Measurements from ENCODE around the gene SOX8. TPM values are rescaled to one million over a fixed set of nuclear protein-coding genes. Genes with fewer than 3 reads are reported as not detected.

The SOX8 gene
- total and polyA plus RNA-seq, 2 donors (not counting 1 experiment from before 2014, with no cell fraction given) = 0.03 TPM; not detected in 1

DNA sequence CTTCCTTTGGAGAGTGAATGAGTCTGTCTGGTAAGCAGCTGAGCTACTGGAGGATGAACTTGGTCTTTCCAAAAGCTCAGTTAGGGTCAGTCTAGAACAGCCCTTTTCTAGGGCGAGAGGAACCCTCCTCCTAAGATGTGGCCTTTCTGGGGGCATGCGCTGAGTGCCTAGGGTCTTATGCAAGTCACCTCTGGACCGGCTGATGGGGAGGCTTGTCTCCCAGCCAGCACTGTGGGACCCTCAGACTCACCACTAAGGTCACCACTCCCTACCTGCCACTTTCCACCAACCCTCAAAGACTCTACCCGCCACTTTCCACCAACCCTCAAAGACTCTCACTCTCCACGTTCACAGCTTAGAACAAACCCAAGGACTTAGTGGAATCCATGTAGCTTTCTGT lies 37.6 kb upstream of the SOX8 start:
- no peak for DNase-seq (ENCODE audit: low read depth in 2 of 2)
- H3K9me3 ChIP-seq (ENCODE audit: control insufficient read depth, insufficient read depth, low read depth, low read length) = no peaks in the 10 kb centered on the region
- no peak overlapping the region for H3K4me2 ChIP-seq (ENCODE audit: extremely low read depth, insufficient read depth, low read length)
- H3K4me3 ChIP-seq (replicated peaks in 1 of 4; ENCODE audit: control extremely low read depth in 1 of 4, insufficient read depth in 1 of 4, low read depth in 3 of 4, low read length in 4 of 4) = no peak overlapping the region
- no peaks in the 10 kb centered on the region for H3K4me1 ChIP-seq (ENCODE audit: control insufficient read depth, extremely low read depth, insufficient read depth, low read length)
- TF ChIP-seq, protein P1, sequence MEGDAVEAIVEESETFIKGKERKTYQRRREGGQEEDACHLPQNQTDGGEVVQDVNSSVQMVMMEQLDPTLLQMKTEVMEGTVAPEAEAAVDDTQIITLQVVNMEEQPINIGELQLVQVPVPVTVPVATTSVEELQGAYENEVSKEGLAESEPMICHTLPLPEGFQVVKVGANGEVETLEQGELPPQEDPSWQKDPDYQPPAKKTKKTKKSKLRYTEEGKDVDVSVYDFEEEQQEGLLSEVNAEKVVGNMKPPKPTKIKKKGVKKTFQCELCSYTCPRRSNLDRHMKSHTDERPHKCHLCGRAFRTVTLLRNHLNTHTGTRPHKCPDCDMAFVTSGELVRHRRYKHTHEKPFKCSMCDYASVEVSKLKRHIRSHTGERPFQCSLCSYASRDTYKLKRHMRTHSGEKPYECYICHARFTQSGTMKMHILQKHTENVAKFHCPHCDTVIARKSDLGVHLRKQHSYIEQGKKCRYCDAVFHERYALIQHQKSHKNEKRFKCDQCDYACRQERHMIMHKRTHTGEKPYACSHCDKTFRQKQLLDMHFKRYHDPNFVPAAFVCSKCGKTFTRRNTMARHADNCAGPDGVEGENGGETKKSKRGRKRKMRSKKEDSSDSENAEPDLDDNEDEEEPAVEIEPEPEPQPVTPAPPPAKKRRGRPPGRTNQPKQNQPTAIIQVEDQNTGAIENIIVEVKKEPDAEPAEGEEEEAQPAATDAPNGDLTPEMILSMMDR (conservative IDR thresholded peaks at IDR 0.05 in 1 of 2, IDR thresholded peaks at IDR 0.05 in 1 of 2; ENCODE audit: low read depth in 1 of 2, low read length in 2 of 2) = no peak
- no peak for TF ChIP-seq EZH2 (IDR thresholded peaks at IDR 0.05; ENCODE audit: low read length, missing control alignments)
- H3K27ac ChIP-seq (ENCODE audit: insufficient read depth, low read length) = no peak overlapping the region
- no peak overlapping the region for H3K9ac ChIP-seq (ENCODE audit: insufficient read depth, low read length)
- no peaks in the 10 kb centered on the region for H3K36me3 ChIP-seq (ENCODE audit: control insufficient read depth, insufficient read depth, low read length)
- no peaks in the 10 kb centered on the region for H3K27me3 ChIP-seq (ENCODE audit: control insufficient read depth, insufficient read depth, low read length)
- H4K20me1 ChIP-seq (ENCODE audit: control insufficient read depth, extremely low read depth, insufficient read depth, low read length) = no peaks in the 10 kb centered on the region
- no peak overlapping the region for H2AFZ ChIP-seq (ENCODE audit: low read length)
- H3K79me2 ChIP-seq (ENCODE audit: control insufficient read depth, insufficient read depth, low read length) = no peaks in the 10 kb centered on the region

DNA sequence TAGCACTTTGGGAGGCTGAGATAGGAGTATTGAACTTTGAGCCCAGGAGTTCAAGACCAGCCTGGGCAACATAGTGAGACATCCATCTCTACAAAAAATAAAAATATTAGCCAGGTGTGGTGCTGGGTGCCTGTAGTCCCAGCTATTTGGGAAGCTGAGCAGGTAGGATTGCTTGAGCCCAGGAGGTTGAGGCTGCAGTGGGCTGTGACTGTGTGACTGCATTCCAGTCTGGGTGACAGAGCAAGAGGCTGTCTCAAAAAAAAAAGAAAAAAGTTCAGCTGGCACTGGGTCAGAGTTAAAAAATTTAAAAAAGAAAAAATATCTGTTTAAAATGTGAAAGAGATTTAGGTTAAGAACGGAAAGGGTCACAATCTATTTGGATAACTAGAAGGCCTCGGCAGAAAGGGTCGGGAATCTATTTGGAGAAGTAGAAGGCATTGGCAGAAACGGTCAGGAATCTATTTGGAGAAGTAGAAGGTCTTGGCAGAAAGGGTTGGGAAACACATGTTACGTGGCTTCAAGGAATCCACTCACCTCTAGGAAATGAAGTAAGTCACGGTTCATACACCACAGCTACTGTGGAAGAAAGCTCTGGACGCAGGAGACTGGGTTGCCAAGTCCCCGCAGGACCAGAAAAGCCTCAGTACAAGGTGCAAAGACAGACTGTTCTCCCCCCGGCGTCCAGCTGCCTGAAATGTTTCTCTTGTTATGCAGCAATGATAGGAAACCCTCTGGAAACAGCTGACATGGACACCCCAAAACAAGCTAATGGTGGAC lies 36.1 kb upstream of the SOX8 start:
- no peaks in the 10 kb centered on the region for H3K79me2 ChIP-seq (ENCODE audit: control insufficient read depth, insufficient read depth, low read length)
- no peak for DNase-seq (ENCODE audit: low read depth in 2 of 2)
- no peaks in the 10 kb centered on the region for H3K36me3 ChIP-seq (ENCODE audit: control insufficient read depth, insufficient read depth, low read length)
- H3K4me1 ChIP-seq (ENCODE audit: control insufficient read depth, extremely low read depth, insufficient read depth, low read length) = no peaks in the 10 kb centered on the region
- no peak overlapping the region for H3K4me2 ChIP-seq (ENCODE audit: extremely low read depth, insufficient read depth, low read length)
- H2AFZ ChIP-seq (ENCODE audit: low read length) = no peak overlapping the region
- H4K20me1 ChIP-seq (ENCODE audit: control insufficient read depth, extremely low read depth, insufficient read depth, low read length) = no peaks in the 10 kb centered on the region
- no peak overlapping the region for H3K4me3 ChIP-seq (replicated peaks in 1 of 4; ENCODE audit: control extremely low read depth in 1 of 4, insufficient read depth in 1 of 4, low read depth in 3 of 4, low read length in 4 of 4)
- no peaks in the 10 kb centered on the region for H3K9me3 ChIP-seq (ENCODE audit: control insufficient read depth, insufficient read depth, low read depth, low read length)
- H3K27ac ChIP-seq (ENCODE audit: insufficient read depth, low read length) = no peak overlapping the region
- TF ChIP-seq, protein P1 (conservative IDR thresholded peaks at IDR 0.05 in 1 of 2, IDR thresholded peaks at IDR 0.05 in 1 of 2; ENCODE audit: low read depth in 1 of 2, low read length in 2 of 2) = no peak
- no peak for TF ChIP-seq EZH2 (IDR thresholded peaks at IDR 0.05; ENCODE audit: low read length, missing control alignments)
- no peaks in the 10 kb centered on the region for H3K27me3 ChIP-seq (ENCODE audit: control insufficient read depth, insufficient read depth, low read length)
- no peak overlapping the region for H3K9ac ChIP-seq (ENCODE audit: insufficient read depth, low read length)

DNA sequence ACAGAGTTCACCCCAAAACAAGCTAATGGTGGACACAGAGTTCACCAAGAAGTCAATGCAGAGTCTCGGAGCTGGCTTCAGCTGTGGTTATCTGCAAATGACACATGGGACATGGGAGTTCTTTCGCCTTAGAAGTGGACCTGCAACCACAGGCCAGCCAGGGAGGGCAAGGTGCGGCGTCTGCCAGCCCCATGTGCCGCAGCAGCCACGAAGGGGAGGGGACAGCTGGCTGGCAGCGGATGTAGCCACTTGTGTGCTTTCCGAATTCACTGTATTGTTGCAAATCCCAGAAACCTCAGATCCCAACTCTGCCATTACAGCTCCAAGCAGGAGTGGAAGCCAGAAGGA lies 35.5 kb upstream of the SOX8 start:
- Histone ChIP-seq H3K9me3 (ENCODE audit: control insufficient read depth, insufficient read depth, low read depth, low read length) (no peaks in the 10 kb centered on the region), H3K79me2 (ENCODE audit: control insufficient read depth, insufficient read depth, low read length) (no peaks in the 10 kb centered on the region), H2AFZ (ENCODE audit: low read length) (no peak overlapping the region), H3K27ac (ENCODE audit: insufficient read depth, low read length) (no peak overlapping the region), H4K20me1 (ENCODE audit: control insufficient read depth, extremely low read depth, insufficient read depth, low read length) (no peaks in the 10 kb centered on the region), H3K36me3 (ENCODE audit: control insufficient read depth, insufficient read depth, low read length) (no peaks in the 10 kb centered on the region), H3K27me3 (ENCODE audit: control insufficient read depth, insufficient read depth, low read length) (no peaks in the 10 kb centered on the region), H3K4me1 (ENCODE audit: control insufficient read depth, extremely low read depth, insufficient read depth, low read length) (no peaks in the 10 kb centered on the region), H3K4me3 (replicated peaks in 1 of 4; ENCODE audit: control extremely low read depth in 1 of 4, insufficient read depth in 1 of 4, low read depth in 3 of 4, low read length in 4 of 4) (no peak overlapping the region), H3K4me2 (ENCODE audit: extremely low read depth, insufficient read depth, low read length) (no peak overlapping the region), H3K9ac (ENCODE audit: insufficient read depth, low read length) (no peak overlapping the region)
- no peak for TF ChIP-seq EZH2 (IDR thresholded peaks at IDR 0.05; ENCODE audit: low read length, missing control alignments)
- TF ChIP-seq, protein P1 (conservative IDR thresholded peaks at IDR 0.05 in 1 of 2, IDR thresholded peaks at IDR 0.05 in 1 of 2; ENCODE audit: low read depth in 1 of 2, low read length in 2 of 2) = no peak
- no peak for DNase-seq (ENCODE audit: low read depth in 2 of 2)

Data from fibroblast of lung (primary cell).